Hepatic stellate cell (primary cell): ENCODE results near the gene ETV5.
A peak's percentile ranks its signal among the peaks of the same experiment; 100 is the strongest.

Source experiments
- DNase-seq: peaks from one replicate; pipeline ENCODE4 v3.0.0; 2011; ENCODE audit warnings: low spot score

The ETV5 gene

DNA sequence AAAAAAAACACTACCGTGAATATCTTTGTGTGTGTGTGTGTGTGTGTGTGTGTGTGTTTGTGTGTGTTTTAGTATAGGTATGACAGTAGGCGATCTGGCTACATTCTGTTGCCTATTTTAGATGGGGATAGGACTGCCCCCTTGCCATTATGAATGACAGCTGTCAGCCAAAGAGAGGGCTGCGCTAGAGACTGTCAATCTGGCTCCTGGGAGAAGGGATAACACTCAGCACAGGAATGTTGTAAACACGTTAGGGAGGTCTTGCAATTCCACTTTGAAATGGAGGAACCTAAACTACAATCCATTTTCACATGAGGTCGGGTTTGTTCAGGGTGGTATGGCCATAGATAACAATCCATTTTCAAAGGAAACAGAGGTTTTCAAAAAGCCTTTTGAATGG lies 14.1 kb upstream of the ETV5 start:
- DNase-seq = no peak

DNA sequence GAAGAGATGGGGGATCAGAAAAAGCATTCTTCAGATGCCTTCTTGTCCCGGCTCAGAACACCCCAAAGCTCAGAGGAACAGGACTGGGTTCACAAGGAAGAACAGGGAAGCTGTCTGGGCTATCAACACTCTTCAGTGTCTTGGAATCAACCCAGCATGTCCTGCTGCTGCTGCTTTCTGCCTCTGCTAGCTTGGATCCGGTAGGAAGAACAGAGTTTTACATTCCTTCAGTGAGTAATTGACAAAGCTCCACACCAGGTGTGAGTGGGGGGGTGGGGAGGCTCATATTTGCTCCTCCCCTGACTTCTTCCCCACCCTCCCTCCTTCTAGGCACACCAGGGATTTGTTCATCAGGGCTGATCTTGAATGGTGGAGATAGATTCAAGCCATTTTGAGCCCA lies 13.1 kb upstream of the ETV5 start:
- DNase-seq = no peak

DNA sequence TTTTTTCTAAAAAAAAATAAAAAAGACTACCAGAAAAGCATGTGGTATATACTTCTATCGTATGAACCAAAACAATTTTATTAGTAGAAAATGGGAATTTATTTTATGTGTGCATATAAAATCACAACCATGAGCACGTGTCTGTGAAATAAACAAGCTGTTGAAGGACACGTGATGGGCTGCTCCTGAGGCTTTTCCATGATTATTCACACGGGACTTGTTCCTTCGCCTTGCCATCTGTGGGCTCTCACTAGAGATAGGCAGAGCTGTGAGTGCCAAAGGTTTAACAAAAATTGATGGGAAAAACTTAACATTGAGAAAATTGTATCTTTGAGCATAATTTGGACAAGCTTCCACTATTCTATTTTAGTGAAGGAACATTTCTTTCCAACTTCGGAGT lies 12.4 kb upstream of the ETV5 start:
- no peak for DNase-seq

DNA sequence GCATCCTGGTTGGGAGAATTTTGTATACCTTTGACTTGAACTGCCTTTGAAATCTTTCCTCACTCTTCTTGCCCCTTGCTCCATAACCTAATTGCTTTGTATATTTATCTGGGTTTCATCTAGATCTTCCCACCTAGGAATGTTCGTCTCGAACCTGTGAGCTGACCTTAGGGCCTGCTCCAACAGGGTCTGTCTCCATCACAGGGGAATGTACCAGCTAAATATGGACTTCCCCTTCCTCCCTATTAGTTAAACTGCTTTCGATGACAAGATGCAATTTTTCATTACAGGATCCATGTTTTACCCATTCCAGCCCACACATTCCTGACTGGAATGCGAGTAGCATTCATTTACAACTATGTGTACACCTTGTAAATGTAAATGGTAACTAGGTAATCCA lies 10.6 kb upstream of the ETV5 start:
- DNase-seq = no peak

DNA sequence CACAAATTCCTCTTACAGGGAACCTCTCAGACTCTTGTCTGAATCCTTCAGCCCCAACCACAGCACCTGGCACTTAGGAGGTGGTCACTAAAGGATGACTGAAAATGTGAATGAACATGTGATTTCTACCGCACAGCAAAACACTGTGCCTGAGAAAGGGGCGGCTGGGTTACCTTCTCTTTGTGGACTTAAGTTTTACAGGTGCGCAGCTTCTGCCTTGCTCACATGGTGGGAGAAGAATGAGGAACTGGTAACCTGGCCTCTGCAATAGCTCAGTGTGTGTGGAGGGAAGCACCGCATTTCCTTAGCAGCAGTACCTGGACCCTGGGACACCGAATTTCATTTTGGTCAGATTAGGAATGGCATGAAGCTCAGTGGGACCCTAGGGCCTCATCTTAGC lies 9.8 kb upstream of the ETV5 start:
- no peak for DNase-seq

DNA sequence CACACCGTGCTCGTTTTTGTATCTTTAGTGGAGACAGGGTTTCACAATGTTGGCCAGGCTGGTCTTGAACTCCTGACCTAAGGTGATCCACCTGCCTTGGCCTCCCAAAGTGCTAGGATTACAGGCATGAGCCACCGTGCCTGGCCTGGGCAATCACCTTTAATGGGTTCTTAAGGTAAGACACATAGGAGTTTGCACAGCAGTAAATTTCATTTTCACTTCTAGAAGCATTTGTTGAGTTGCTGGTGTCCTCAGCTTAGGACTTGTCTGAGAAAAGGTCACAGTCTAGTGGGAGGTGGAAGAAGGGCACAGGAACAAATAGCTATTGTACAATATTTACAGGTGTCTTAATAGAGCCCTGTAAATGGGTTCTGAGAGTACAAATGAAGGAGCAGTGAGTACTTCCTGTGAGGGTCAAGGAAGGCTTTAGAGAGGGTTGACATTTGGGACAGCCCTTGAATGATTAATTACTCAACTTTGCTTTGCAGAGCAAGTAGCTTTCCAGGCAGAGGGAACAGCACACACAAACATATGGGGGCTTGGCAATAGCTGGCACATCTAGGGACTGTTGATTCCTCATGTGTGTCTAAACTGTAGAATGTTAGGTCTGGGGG lies 8.7 kb upstream of the ETV5 start:
- no peak for DNase-seq

DNA sequence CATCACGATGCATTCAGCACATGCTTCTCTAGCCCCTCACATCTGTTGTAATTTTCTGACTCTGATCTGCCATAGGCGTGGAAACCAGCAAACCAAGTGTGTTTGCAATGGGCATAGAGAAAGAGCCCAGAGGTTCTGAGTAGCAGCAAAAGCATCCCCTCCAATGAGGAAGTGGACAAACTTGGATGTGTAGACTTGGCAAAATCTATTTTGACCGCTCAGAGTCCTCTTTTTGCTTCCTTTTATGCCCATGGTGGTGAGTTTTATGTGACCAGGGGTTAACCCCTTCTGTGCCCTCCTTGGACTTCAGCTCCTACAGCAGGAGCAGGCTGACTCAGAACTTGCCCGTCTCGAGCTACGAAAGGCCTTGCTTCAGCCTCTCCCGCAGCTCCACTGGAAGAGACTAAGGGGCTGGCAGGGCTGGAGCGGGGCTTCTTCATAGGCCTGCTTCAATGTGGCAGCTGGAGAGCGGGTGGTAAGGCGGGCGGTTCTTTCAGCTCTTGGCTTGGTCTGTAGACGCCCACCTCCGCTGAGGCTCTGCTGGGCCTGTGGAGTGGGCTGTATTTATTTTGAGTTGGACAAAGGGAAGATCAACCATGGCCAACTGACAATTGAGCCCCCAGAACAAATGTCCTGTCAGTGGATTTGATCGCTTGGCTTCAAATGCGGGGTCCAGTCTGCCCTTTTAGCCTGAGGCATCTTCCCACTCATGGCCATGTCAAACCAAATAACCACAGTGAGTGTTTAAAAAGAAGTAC lies 6.5 kb upstream of the ETV5 start:
- no peak for DNase-seq

DNA sequence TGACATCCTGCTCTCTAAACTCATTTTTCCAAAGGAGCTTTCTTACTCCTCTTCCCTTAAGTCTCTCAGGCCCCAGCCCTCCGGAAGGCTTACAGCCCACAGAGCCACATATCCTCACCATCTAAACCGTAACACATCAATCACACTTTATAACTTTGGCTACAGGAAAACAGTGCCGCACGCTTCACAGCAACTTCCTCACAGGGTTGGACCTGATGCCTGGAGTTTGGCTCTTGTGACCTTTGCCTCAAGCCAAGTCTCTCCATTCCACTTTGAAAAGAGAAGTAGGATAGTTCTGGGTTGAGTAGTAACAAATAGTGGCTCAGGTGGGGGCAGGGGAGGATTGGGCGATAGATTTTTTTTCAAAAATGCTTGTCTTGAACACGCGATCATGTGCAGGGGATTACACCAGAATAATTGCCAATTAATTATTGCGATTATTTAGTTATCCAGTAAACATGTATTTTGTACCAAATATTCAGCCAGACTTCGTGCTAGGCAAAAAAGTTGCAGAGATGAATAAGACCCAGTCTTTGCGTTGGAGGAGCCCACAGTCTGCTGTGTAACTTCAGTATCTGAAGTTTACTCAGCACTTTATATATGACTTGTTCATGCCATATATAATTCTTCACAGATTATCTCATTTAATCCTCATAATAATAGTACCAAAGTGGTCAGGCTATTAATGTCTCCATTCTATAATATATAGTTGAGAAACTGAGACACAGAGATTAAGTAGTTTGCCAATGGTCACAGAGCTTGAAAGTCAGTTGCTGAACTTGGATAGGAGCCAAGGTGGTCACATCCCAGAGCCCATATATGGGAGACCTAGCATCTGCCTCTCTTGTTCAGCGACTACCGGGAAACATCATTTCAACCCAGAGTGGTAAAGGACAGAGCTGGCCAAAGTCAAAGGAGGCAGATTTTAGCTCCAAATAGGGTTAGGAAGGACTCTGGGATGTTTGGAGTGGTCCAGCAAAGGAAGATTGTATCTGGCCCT lies 2.4 kb upstream of the ETV5 start:
- no peak for DNase-seq

DNA sequence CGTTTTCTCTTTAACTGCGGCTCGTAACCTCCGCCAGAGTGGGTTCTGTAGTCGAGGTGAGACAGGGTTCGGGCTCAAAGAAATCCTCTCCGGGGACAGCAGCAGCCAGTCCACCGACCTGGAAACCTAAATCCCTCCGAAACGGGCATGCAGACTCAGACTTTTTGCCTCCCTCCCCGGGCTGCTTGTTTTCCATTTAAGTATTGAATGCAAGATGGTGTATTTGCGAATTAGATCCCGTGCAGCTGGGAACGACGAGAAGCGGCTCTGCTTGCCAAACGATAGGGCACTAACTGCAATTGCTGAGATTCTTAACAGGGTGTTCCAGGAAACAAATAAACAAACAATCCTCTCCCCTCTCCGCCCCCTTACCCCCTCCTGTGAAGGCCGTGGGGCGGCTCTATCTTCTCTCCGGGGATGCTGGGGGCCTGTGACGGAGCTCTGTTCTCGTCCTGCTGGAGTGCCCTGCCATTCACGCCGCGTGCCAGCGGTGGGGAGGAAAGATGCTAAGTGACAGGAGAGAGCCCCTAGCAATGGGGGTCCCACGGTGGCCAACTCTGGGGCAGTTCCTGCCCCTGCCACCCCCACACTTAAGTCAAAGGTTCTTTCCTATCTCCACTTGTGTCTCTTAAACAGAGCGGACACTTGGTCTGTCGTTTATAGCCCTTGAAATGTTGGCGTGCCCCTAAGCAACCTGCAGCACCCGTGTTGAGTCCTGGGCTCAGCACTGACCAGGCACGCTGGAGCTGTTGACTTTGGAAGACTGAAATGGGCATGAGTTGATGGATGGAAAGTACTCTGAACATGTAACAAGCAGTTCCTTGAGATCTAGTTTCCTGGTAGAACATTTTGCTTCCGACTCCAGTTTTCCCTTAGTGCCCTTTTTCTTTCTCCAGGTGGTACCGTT lies 1.3 kb upstream of the ETV5 start:
- peak; percentile 40 for DNase-seq

DNA sequence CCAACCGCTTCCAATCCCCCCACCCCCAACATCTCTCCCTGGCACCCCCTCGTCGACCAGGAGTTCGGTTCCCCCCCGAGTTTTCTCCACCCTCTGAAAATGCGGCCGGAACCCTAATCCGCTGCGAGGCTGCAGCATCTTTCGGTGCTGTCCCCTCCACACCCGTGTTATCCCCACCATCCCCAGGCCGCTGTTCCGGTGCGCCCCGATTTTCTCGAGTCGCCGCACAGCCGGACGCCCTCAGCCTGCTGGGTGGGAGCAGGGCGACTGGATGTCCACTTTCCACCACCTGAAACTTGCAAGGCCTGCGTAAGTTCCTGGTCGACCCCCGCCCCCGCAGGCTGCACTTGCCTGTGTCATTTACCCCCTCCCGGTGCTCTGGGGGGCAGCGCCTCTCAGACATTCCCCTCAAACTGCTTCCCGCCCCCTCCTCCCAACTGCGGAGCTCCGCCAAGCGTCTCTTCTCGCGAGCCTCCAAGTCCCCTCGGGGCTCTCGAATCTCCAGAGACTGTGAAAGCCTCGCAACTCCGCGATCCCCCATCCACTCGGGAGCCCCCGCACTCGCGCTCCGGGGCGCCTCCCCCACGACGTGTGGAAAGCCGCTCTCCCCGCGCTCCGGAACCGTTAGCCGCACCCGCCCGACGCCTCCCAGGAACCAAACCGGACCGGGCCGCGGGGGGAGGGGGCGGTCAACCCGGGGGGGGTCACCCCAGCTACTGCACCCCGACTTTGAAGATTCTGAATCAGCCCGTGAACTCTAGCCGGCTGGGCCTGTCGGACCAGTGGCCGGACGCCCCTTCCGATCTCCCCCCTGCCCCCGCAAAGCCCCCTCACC lies 566 bp downstream of the ETV5 start:
- peak; percentile 87 for DNase-seq

DNA sequence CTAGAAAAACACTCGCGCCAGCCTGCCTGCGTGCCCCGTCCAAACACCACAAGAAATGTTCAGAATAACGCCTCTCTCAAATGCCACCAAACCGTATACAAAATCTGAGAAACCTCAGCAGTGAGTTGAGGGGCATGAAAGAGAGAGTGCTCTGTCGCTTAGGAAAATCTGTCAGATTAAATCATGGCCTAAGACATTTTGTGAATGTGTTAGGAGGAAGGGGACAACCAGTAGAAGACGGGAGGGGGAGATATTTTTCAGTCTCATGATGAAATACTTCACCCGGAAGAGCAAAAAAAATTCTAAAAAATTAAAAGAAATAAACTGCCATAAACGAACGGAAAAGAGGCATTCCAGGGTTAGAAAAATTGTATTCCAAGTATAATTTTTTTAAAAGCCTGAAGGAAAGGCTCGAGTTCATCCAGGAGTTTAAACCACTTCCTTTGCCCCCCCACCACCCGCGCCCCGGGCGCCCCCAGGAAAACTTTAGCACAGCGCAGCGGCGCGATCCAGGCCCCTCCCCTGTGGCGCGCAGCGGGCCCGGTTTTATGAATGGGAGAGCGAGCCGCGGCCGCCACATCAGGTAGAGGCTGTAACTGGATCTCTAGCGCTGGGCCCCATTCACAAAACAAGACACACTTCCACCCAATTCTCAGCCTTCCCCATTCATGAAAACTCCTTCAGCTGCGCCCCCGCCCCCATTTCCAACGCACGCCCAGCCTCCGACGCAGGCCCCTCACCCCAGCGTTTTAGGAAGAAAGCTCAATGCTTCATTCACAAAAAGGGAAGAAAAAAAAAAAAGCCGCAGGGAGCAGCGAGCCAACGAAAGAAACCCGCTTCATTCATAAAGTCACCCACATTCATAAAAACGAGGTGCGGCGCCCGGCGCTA lies 1.4 kb downstream of the ETV5 start:
- peak; percentile 60 for DNase-seq

DNA sequence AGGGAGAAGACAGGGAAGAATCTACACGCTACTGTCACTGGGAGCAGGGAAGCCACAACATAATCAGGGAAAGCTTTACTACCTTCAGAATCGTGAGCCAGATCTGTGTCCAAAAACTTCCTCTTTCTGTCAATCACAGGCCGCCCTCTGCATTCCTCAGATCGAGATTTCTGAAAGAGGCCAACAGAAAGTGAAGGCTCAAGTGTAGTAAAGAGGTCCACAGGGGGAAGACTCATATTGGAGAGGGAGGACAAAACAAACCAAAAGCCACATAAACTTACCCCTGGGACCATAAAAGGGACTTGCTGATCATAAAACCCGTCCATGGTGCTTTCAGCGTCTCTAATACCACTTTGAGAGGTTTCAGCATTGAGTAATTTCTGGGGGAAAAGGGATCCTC lies 3.3 kb downstream of the ETV5 start:
- no peak for DNase-seq

DNA sequence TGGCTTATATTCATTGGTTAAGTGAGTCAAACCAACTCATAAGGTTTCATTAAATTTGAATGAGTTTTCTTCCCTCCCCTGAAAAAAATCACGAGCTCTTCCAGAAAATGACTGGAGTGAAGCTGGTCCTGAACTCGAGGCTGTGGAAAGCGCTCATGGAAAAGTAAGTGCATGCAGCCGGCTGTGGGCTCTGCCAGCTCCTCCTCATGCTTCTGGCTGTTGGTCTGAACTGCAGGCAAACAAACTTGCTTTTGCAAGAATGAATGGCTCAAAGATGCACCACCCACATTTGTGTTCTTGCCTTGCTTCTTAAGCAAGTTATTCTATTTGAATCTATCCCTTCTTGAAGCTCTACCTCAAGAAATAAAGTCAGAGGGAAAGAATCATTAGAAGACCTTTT lies 6.2 kb downstream of the ETV5 start:
- no peak for DNase-seq

DNA sequence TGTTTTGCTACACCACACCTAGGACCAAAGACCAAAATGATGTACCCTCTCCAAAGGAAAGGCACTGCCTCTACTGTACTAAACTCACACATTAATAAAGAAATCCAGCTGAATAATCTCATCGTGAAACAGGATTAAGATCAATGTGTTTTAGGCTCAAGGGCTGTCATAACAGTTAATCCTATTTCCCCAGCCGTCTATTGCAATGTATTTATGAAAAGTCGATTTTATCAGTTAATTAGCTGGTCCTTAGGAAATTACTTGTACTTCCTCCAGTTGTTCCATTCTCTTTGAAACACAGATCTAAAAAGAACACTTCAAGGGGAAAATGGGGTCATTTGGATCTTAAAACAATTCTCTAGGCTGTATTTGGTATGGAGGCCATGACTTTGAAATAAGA lies 8.5 kb downstream of the ETV5 start:
- no peak for DNase-seq

DNA sequence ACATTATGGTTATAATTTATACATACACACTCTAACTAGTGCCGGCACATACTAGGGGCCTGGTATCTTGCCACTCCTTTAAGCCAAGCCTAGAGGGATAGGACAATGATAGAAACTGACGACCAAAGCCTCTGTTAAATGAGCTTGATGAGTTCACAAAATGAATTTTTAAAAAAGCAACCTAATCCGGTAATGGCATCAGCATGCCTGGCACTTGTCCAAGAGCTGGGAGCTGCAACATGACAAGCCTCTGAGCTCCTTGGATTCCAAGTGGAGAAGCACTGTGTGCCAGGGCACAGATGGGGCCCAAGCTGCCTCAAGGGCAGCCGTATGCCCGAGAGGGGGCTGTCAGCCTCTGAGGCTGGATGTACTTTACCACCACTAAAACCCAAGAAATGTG lies 9.7 kb downstream of the ETV5 start:
- DNase-seq = peak; percentile 44

DNA sequence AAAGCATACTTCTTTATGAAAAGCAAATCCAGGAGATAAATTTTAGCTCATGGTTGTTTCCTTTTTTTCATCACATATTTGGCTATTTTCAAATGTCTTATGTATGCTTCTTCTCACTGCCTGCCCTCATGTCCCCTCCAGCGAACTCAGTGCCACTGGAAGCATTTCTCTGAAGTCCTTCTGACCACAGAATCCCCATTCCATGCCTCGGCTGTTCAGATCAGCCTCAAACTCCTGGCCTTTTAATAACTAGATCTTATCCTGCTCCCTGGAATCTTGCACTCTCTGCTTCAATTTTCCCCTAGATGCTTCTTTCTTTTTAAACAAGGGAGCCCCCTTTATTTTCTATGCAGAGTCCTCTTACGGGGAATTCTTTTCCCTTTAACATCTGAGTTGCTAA lies 10.1 kb downstream of the ETV5 start:
- DNase-seq = no peak

DNA sequence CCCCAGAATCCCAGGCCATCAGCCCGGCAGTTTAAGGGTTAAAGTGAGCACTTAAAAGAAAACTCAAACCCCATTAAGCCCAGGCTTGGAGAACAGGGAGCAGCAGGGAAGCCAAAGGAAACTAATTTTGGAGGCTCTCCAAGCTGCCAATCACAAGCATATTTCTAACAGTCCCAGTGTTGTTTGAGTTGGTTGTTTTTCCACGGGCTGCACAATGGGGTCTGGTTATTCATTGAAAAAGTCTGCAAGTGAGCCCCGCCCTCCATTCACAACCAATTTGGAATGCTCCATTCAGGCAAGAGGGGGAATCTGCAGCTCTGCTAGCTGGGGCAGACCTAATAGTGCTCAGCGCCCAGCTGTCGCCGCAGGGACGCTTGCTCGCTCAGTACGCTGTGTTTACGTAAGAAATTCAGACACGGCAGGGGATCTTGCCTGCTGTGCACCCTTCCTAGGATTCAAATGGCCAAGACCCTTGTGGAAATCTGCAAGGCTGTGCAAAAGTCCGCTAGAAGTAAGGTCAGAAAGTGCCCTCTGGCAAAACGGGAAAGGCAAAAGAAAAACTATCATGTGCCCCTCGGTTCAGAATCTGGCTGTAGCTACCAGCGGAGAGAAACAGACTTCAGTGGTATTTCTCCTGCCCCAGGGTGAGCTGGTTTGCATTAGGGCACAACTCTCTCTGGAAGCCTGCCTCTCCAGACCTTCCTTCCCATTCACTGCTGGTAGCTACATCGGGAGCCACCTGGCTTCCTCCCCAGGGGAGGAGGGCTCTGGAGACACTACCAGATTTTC lies 11.0 kb downstream of the ETV5 start:
- peak; percentile 70 for DNase-seq

DNA sequence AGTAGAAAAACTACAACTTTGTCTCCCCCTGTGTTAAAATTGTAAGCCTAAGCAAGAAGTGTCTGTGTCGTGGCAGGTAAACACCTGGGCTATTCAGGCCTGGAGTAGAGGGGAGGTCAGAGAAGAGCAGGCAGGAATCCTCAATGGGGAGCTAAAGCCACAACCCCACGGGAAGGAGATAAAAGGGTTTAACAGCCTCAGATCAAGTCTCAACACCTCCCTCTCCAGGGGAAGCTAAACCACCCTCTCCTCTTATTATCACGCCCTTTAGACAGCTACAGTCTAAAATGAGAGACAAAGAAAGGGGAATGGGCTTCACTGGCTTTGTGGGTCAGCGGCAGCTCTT lies 11.6 kb downstream of the ETV5 start:
- no peak for DNase-seq

DNA sequence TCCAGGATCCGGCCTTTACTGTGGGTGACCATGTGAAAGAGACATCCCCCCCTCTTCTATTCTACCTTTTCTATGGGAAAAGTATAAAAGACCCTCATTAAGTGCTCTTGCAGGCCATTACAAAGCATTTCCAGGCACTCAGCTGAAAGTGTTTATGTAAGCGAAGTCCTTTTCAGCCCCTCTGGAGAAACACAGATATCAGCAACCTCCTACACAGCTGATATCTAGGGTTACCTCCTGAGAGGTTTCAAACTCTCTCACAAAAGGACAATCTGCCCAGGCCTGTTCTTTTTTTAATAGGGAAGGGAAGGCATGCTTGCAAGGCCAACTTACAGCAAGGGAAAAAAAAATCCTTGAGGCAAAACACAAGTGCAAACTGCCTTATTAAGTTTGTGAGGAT lies 12.6 kb downstream of the ETV5 start:
- DNase-seq = no peak
